IPS-18a (cell line): Measurements from ENCODE around the gene RAPGEF3.

ENCODE experiments used
- H3K27ac ChIP-seq: one replicate; pipeline ENCODE4 v1.5.1; 2013; ENCODE audit warnings: low read length
- H3K27me3 ChIP-seq: one replicate; pipeline ENCODE4 v1.6.1; 2013; ENCODE audit warnings: mild to moderate bottlenecking, low read length; ENCODE audit not compliant: control insufficient read depth, insufficient read depth
- H3K36me3 ChIP-seq: one replicate; pipeline ENCODE4 v1.6.1; 2013; ENCODE audit warnings: low read depth, low read length; ENCODE audit not compliant: control insufficient read depth
- H3K4me1 ChIP-seq: one replicate; pipeline ENCODE4 v1.6.1; 2013; ENCODE audit warnings: low read depth, low read length; ENCODE audit not compliant: control insufficient read depth
- H3K4me3 ChIP-seq: one replicate; pipeline ENCODE4 v1.5.1; 2013; ENCODE audit warnings: low read length
- H3K9ac ChIP-seq: one replicate; pipeline ENCODE4 v1.6.1; 2013; ENCODE audit warnings: mild to moderate bottlenecking, low read length, moderate library complexity
- H3K9me3 ChIP-seq: one replicate; pipeline ENCODE4 v1.6.1; 2013; ENCODE audit warnings: low read depth, low read length; ENCODE audit not compliant: control insufficient read depth

Gene RAPGEF3

GRCh38 chr12:47762850-47763465 lies 4.3 kb upstream of the RAPGEF3 start:
- Histone ChIP-seq H3K27ac (no peak overlapping the region), H3K9me3 (no peaks in the 10 kb centered on the region), H3K4me3 (no peak overlapping the region), H3K27me3 (no peaks in the 10 kb centered on the region), H3K4me1 (peaks cover 15% of the 10 kb centered on the region), H3K36me3 (no peaks in the 10 kb centered on the region), H3K9ac (no peak overlapping the region)

GRCh38 chr12:47758584-47758833 lies 171 bp downstream of the RAPGEF3 start:
- no peak overlapping the region for H3K9ac ChIP-seq
- no peaks in the 10 kb centered on the region for H3K36me3 ChIP-seq
- H3K27ac ChIP-seq: no peak overlapping the region
- peak overlapping the region; percentile 55 for H3K4me3 ChIP-seq
- no peaks in the 10 kb centered on the region for H3K9me3 ChIP-seq
- peaks cover 24% of the 10 kb centered on the region for H3K4me1 ChIP-seq
- H3K27me3 ChIP-seq: no peaks in the 10 kb centered on the region

- H3K4me3 ChIP-seq: peak overlapping the region; percentile 55
- H3K27ac ChIP-seq: no peak overlapping the region
- H3K36me3 ChIP-seq: no peaks in the 10 kb centered on the region
- H3K9ac ChIP-seq: no peak overlapping the region
- H3K27me3 ChIP-seq: no peaks in the 10 kb centered on the region
- no peaks in the 10 kb centered on the region for H3K9me3 ChIP-seq
- H3K4me1 ChIP-seq: peaks cover 24% of the 10 kb centered on the region
Observed at GRCh38 chr12:47757840-47758583, 668 bp downstream of the RAPGEF3 start.

GRCh38 chr12:47757364-47757839 lies 1.3 kb downstream of the RAPGEF3 start:
- no peaks in the 10 kb centered on the region for H3K27me3 ChIP-seq
- H3K9ac ChIP-seq: no peak overlapping the region
- H3K9me3 ChIP-seq: no peaks in the 10 kb centered on the region
- peaks cover 24% of the 10 kb centered on the region for H3K4me1 ChIP-seq
- H3K36me3 ChIP-seq: no peaks in the 10 kb centered on the region
- H3K27ac ChIP-seq: no peak overlapping the region
- no peak overlapping the region for H3K4me3 ChIP-seq

- Histone ChIP-seq H3K4me3 (no peak overlapping the region), H3K4me1 (peaks cover 24% of the 10 kb centered on the region), H3K27ac (no peak overlapping the region), H3K9me3 (no peaks in the 10 kb centered on the region), H3K27me3 (no peaks in the 10 kb centered on the region), H3K9ac (no peak overlapping the region), H3K36me3 (no peaks in the 10 kb centered on the region)
Observed at GRCh38 chr12:47755655-47756562, 2.8 kb downstream of the RAPGEF3 start.

GRCh38 chr12:47754881-47755280 lies 3.8 kb downstream of the RAPGEF3 start:
- Histone ChIP-seq H3K27ac (no peak overlapping the region), H3K27me3 (no peaks in the 10 kb centered on the region), H3K9me3 (no peaks in the 10 kb centered on the region), H3K4me3 (no peak overlapping the region), H3K9ac (no peak overlapping the region), H3K36me3 (no peaks in the 10 kb centered on the region), H3K4me1 (peaks cover 24% of the 10 kb centered on the region)

- Histone ChIP-seq H3K4me1 (peaks cover 17% of the 10 kb centered on the region), H3K9me3 (no peaks in the 10 kb centered on the region), H3K36me3 (no peaks in the 10 kb centered on the region), H3K27me3 (no peaks in the 10 kb centered on the region), H3K9ac (no peak overlapping the region), H3K4me3 (no peak overlapping the region), H3K27ac (no peak overlapping the region)
Observed at GRCh38 chr12:47754126-47754525, 4.6 kb downstream of the RAPGEF3 start.

GRCh38 chr12:47753021-47754001 lies 5.4 kb downstream of the RAPGEF3 start:
- H3K27me3 ChIP-seq: no peaks in the 10 kb centered on the region
- H3K27ac ChIP-seq: no peak overlapping the region
- no peak overlapping the region for H3K4me3 ChIP-seq
- H3K4me1 ChIP-seq: peaks cover 13% of the 10 kb centered on the region
- no peak overlapping the region for H3K9ac ChIP-seq
- no peaks in the 10 kb centered on the region for H3K36me3 ChIP-seq
- H3K9me3 ChIP-seq: no peaks in the 10 kb centered on the region

- H3K27ac ChIP-seq: no peak overlapping the region
- no peak overlapping the region for H3K9ac ChIP-seq
Observed at GRCh38 chr12:47752552-47752951, 6.1 kb downstream of the RAPGEF3 start.

GRCh38 chr12:47752121-47752520 lies 6.6 kb downstream of the RAPGEF3 start:
- no peak overlapping the region for H3K27ac ChIP-seq
- no peak overlapping the region for H3K4me3 ChIP-seq
- no peaks in the 10 kb centered on the region for H3K27me3 ChIP-seq
- peaks cover 6% of the 10 kb centered on the region for H3K4me1 ChIP-seq
- no peaks in the 10 kb centered on the region for H3K36me3 ChIP-seq
- H3K9ac ChIP-seq: no peak overlapping the region
- no peaks in the 10 kb centered on the region for H3K9me3 ChIP-seq

More at GRCh38 chr12:47752552-47752951, 6.1 kb downstream of the RAPGEF3 start:
- no peaks in the 10 kb centered on the region for H3K36me3 ChIP-seq
- H3K27me3 ChIP-seq: no peaks in the 10 kb centered on the region
- H3K4me3 ChIP-seq: no peak overlapping the region
- H3K4me1 ChIP-seq: peaks cover 6% of the 10 kb centered on the region
- no peaks in the 10 kb centered on the region for H3K9me3 ChIP-seq

GRCh38 chr12:47751561-47751960 lies 7.1 kb downstream of the RAPGEF3 start:
- Histone ChIP-seq H3K9me3 (no peaks in the 10 kb centered on the region), H3K9ac (no peak overlapping the region), H3K4me1 (peaks cover 6% of the 10 kb centered on the region), H3K4me3 (no peak overlapping the region), H3K27me3 (no peaks in the 10 kb centered on the region), H3K27ac (no peak overlapping the region), H3K36me3 (no peaks in the 10 kb centered on the region)
